Endothelial cell of umbilical vein (primary cell): ENCODE results near the gene C19orf73. TPM values are rescaled to one million over a fixed set of nuclear protein-coding genes. Genes with fewer than 3 reads are reported as not detected.

Experiments used
- BruUV-seq: library from RNA; stranded (reverse); fragments of 400-500 nt; replicated peaks from 2 replicates; lab custom pipeline; 2021; lab: Mats Ljungman, UMichigan
- CTCF ChIA-PET: fragments of 300-600, 350-600 bp; sonication (Branson Sonifier 250); formaldehyde crosslinking; loops from one replicate; lab custom pipeline; 2021; ENCODE audit warnings: antibody characterized with exemption, inconsistent platforms; lab: Charles Lee
- POLR2A ChIA-PET: fragments of 300-600, 350-600 bp; sonication (Branson Sonifier 250); formaldehyde crosslinking; loops from one replicate; lab custom pipeline; 2021; ENCODE audit warnings: antibody characterized with exemption, inconsistent platforms; lab: Charles Lee
- DNase-seq: peaks from one replicate; pipeline ENCODE4 v3.0.0-alpha.2; 2011; ENCODE audit warnings: low read depth, low spot score
- FAIRE-seq: peaks from 2 replicates; lab custom pipeline; 2011; peaks lifted over from hg19 to GRCh38; lab: Jason Lieb, UNC
- H2AFZ ChIP-seq: 2 replicates; pipeline ENCODE4 v1.6.0; 2012; ENCODE audit warnings: low read depth, low read length, control low read depth, inconsistent platforms
- H3K27ac ChIP-seq: 2 replicates; pipeline ENCODE4 v1.5.1; 2011; ENCODE audit warnings: low read depth, mild to moderate bottlenecking, control low read depth, low read length, moderate library complexity; ENCODE audit not compliant: insufficient read depth
- H3K27me3 ChIP-seq, 2 experiments: 2 replicates each; pipeline versions ENCODE4 v1.6.0 to v1.6.1; 2011; ENCODE audit warnings: low read length in 2 of 2, mixed read lengths in 1 of 2; ENCODE audit not compliant: control insufficient read depth in 2 of 2, insufficient read depth in 2 of 2
- H3K36me3 ChIP-seq, 2 experiments: 2 replicates in 1 of 2; 3 replicates in 1 of 2; pipeline ENCODE4 v1.5.1; 2011; ENCODE audit warnings: low read length in 2 of 2, mild to moderate bottlenecking in 1 of 2, moderate library complexity in 1 of 2; ENCODE audit not compliant: control insufficient read depth in 2 of 2, insufficient read depth in 2 of 2; ENCODE audit errors: extremely low read depth in 1 of 2
- H3K4me1 ChIP-seq: 3 replicates; pipeline ENCODE4 v1.5.1; 2011; ENCODE audit warnings: mild to moderate bottlenecking, low read length; ENCODE audit not compliant: control insufficient read depth, insufficient read depth; ENCODE audit errors: extremely low read depth
- H3K4me2 ChIP-seq: 2 replicates; pipeline ENCODE4 v1.6.1; 2011; ENCODE audit warnings: low read length, control low read depth, mixed read lengths; ENCODE audit not compliant: insufficient read depth
- H3K4me3 ChIP-seq, 3 experiments: fragments of 200-600 bp in 1 of 3; sonication (generic), shearing (Covaris generic) in 1 of 3; replicated peaks in 1 of 3; 2 replicates each; pipeline ENCODE4 v1.5.1; 2011 to 2016; ENCODE audit warnings: control low read depth in 3 of 3, low read length in 3 of 3, mild to moderate bottlenecking in 2 of 3, inconsistent platforms in 1 of 3, low read depth in 1 of 3, moderate library complexity in 1 of 3; ENCODE audit not compliant: insufficient read depth in 1 of 3
- H3K79me2 ChIP-seq: 2 replicates; pipeline ENCODE4 v1.6.0; 2012; ENCODE audit warnings: low read length, inconsistent platforms; ENCODE audit not compliant: control insufficient read depth, insufficient read depth
- H3K9ac ChIP-seq: replicated peaks from 2 replicates; pipeline ENCODE3; 2011; ENCODE audit warnings: low read length, control low read depth; ENCODE audit not compliant: insufficient read depth; ENCODE audit errors: extremely low read depth
- H3K9me1 ChIP-seq: replicated peaks from 3 replicates; pipeline ENCODE4 v1.6.0; 2011; ENCODE audit warnings: mild to moderate bottlenecking, low read length; ENCODE audit not compliant: control insufficient read depth, insufficient read depth; ENCODE audit errors: extremely low read depth
- H3K9me3 ChIP-seq: replicated peaks from 2 replicates; pipeline ENCODE4 v1.5.1; 2012; ENCODE audit warnings: low read length, inconsistent platforms; ENCODE audit not compliant: control insufficient read depth, insufficient read depth
- H4K20me1 ChIP-seq: replicated peaks from 2 replicates; pipeline ENCODE3; 2011; ENCODE audit warnings: mild to moderate bottlenecking, low read length; ENCODE audit not compliant: control insufficient read depth, insufficient read depth; ENCODE audit errors: extremely low read depth
- CTCF ChIP-seq, 2 donors: IDR thresholded peaks; 1 replicate in 1 of 2; 2 replicates in 1 of 2; pipeline ENCODE4 v1.5.1; 2011; ENCODE audit warnings: low read length in 2 of 2, mild to moderate bottlenecking in 2 of 2, moderate library complexity in 2 of 2, control low read depth in 1 of 2, inconsistent platforms in 1 of 2, low read depth in 1 of 2; ENCODE audit not compliant: insufficient read depth in 1 of 2; ENCODE audit errors: extremely low read depth in 1 of 2
- EZH2 ChIP-seq: IDR thresholded peaks from 2 replicates; pipeline ENCODE4 v1.6.1; 2012; ENCODE audit warnings: borderline replicate concordance, low read depth, mild to moderate bottlenecking, moderate library complexity, low read length, inconsistent platforms; ENCODE audit not compliant: severe bottlenecking
- FOS ChIP-seq: IDR thresholded peaks from 2 replicates; pipeline ENCODE4 v1.6.1; 2011; ENCODE audit warnings: mild to moderate bottlenecking, low read length, moderate library complexity, borderline replicate concordance; ENCODE audit not compliant: insufficient read depth
- GATA2 ChIP-seq: IDR thresholded peaks from 2 replicates; pipeline ENCODE4 v1.7.0; 2011; ENCODE audit warnings: low read depth, mild to moderate bottlenecking, moderate library complexity, mixed read lengths, low read length; ENCODE audit not compliant: insufficient read length, insufficient read depth
- JUN ChIP-seq: IDR thresholded peaks from 2 replicates; pipeline ENCODE4 v1.6.1; 2011; ENCODE audit warnings: borderline replicate concordance, low read depth; ENCODE audit not compliant: insufficient read length, insufficient read depth
- MAX ChIP-seq: IDR thresholded peaks from 2 replicates; pipeline ENCODE4 v1.6.1; 2011; ENCODE audit not compliant: insufficient read depth, insufficient read length
- MYC ChIP-seq: IDR thresholded peaks from one replicate; pipeline ENCODE4 v1.6.1; 2011; ENCODE audit warnings: mild to moderate bottlenecking, low read depth, low read length
- POLR2A ChIP-seq: IDR thresholded peaks from 2 replicates; pipeline ENCODE4 v1.6.1; 2012; ENCODE audit warnings: low read depth, mild to moderate bottlenecking, control low read depth, low read length
- POLR2AphosphoS5 ChIP-seq: IDR thresholded peaks from 2 replicates; pipeline ENCODE4 v1.6.1; 2012; ENCODE audit warnings: low read depth, mild to moderate bottlenecking, control low read depth, low read length, moderate library complexity; ENCODE audit not compliant: insufficient read depth
- dilution Hi-C: fragments of 300-500 bp; cut with MboI; formaldehyde crosslinking; loops from one replicate; pipeline ENCODE4 v1.15.0; 2019; ENCODE audit warnings: low sequenced_read_pairs; ENCODE audit not compliant: extremely low pct_ligation_motif_present
- intact Hi-C: fragments of 100-400 bp; cut with micrococcal nuclease; formaldehyde crosslinking; loops from one replicate; pipeline ENCODE4 v1.10.0; 2022
- polyA plus RNA-seq, 4 experiments: library from polyadenylated mRNA; depleted of rRNA in 3 of 4; stranded (reverse) in 3 of 4; unstranded in 1 of 4; fragments of >200 nt; gene quantifications; 2 replicates each; pipeline versions ENCODE4 v1.2.1 to v1.2.3, GENCODE V29; 2011 to 2012; ENCODE audit warnings: missing spikeins in 1 of 4
- total RNA-seq: library from RNA; stranded (reverse); gene quantifications from 2 replicates; pipeline ENCODE4 v1.2.3, GENCODE V29; 2021

The C19orf73 gene
- total and polyA plus RNA-seq, 2 donors (not counting 3 experiments of a cell fraction or from before 2014, with no cell fraction given) = 1.8 TPM; not detected in 1

- H3K4me2 ChIP-seq = no peak overlapping the region
- no peak overlapping the region for H3K27ac ChIP-seq
- BruUV-seq = no TSS peak
Observed at GRCh38 chr19:49109569-49110233, 9.2 kb downstream of the C19orf73 start.

GRCh38 chr19:49109051-49109450 is 9.9 kb downstream of the C19orf73 start:
- H3K27me3 ChIP-seq = no peaks in the 10 kb centered on the region
- no peaks in the 10 kb centered on the region for H4K20me1 ChIP-seq
- no peak overlapping the region for H3K9ac ChIP-seq
- POLR2A ChIA-PET = no interaction called here
- intact Hi-C loops (no loop called here), dilution Hi-C loops (no loop called here)
- CTCF ChIA-PET = interaction anchor here (1.8 to 2.5 kb wide), 2 partner anchors 11 to 90 kb away, joined by 4 to 15 read pairs; no protein-coding TSS in a partner anchor
- H3K4me1 ChIP-seq = peaks cover 3% of the 10 kb centered on the region
- DNase-seq (no peak), FAIRE-seq (no peak)
- H3K9me1 ChIP-seq = no peaks in the 10 kb centered on the region
- TF ChIP-seq FOS (no peak), POLR2AphosphoS5 (no peak), MYC (no peak), POLR2A (no peak), EZH2 (no peak), CTCF (IDR thresholded peaks at IDR 0.05; ENCODE audit: extremely low read depth in 1 of 2, insufficient read depth in 1 of 2, low read depth in 1 of 2, low read length in 2 of 2) (no peak), MAX (no peak), GATA2 (no peak), JUN (no peak)
- BruUV-seq = no TSS peak
- H3K9me3 ChIP-seq = no peaks in the 10 kb centered on the region
- no peak overlapping the region for H3K4me2 ChIP-seq
- H3K4me3 ChIP-seq = no peak overlapping the region
- H3K79me2 ChIP-seq = no peaks in the 10 kb centered on the region
- H3K27ac ChIP-seq = no peak overlapping the region
- no peak overlapping the region for H2AFZ ChIP-seq
- peaks cover 17 to 43% of the 10 kb centered on the region in 2 experiments for H3K36me3 ChIP-seq

More at GRCh38 chr19:49109569-49110233, 9.2 kb downstream of the C19orf73 start:
- Histone ChIP-seq H3K9me1 (no peaks in the 10 kb centered on the region), H2AFZ (no peak overlapping the region), H3K9ac (no peak overlapping the region), H3K4me1 (peaks cover 3% of the 10 kb centered on the region), H3K27me3 (no peaks in the 10 kb centered on the region), H3K79me2 (no peaks in the 10 kb centered on the region), H3K36me3 (peaks cover 15 to 36% of the 10 kb centered on the region in 2 experiments), H4K20me1 (no peaks in the 10 kb centered on the region), H3K4me3 (no peak overlapping the region), H3K9me3 (no peaks in the 10 kb centered on the region)
- TF ChIP-seq JUN (no peak), POLR2A (no peak), FOS (no peak), GATA2 (no peak), EZH2 (no peak)
- no peak for DNase-seq
- dilution Hi-C loops = no loop called here
- FAIRE-seq = peak; percentile 37
- CTCF ChIA-PET = interaction anchor here (1.8 to 2.5 kb wide), 2 partner anchors 12 to 89 kb away, joined by 4 to 15 read pairs; no protein-coding TSS in a partner anchor
- intact Hi-C loops = no loop called here
- POLR2A ChIA-PET = no interaction called here
